Measurements from ENCODE around the gene OBSL1. TPM values are rescaled to one million over a fixed set of nuclear protein-coding genes. Genes with fewer than 3 reads are reported as not detected.

The OBSL1 gene
- total and polyA plus RNA-seq, 2 donors (not counting 3 experiments of a cell fraction or from before 2014, with no cell fraction given): 16.7 to 20.7 TPM

DNA sequence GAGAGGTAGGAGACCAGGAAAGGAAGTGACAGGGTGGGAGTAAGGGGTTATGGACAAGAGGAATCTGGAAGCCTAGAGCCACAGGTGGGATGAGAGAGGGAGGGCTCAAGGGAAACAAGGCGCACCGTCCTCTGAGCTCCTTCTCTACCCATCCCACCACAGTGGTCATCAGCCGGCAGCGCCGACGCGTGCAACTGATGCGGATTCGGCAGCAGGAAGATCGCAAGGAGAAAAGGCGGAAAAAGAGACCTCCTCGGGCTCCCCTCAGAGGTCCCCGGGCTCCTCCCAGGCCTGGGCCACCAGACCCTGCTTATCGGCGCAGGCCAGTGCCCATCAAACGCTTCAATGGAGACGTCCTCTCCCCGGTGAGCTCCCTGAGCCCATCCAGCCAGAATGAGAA, 22.3 kb downstream of the OBSL1 start:
- H2AFZ ChIP-seq (ENCODE audit: low read depth, low read length): no peak overlapping the region
- H3K9me3 ChIP-seq (replicated peaks; ENCODE audit: control insufficient read depth, insufficient read depth, low read length): no peaks in the 10 kb centered on the region
- no peaks in the 10 kb centered on the region for H4K20me1 ChIP-seq (replicated peaks; ENCODE audit: control insufficient read depth, extremely low read depth, insufficient read depth, low read length)
- BruUV-seq (replicated peaks): no TSS peak
- H3K4me1 ChIP-seq (ENCODE audit: control insufficient read depth, extremely low read depth, insufficient read depth, low read length): no peaks in the 10 kb centered on the region
- H3K27ac ChIP-seq (ENCODE audit: insufficient read depth, low read depth, low read length): no peak overlapping the region
- H3K4me2 ChIP-seq (ENCODE audit: insufficient read depth, low read length): no peak overlapping the region
- peaks cover 30 to 31% of the 10 kb centered on the region in 2 experiments for H3K27me3 ChIP-seq (ENCODE audit: control insufficient read depth in 2 of 2, insufficient read depth in 2 of 2, low read length in 2 of 2)
- dilution Hi-C loops (cut with MboI; ENCODE audit: extremely low pct_ligation_motif_present, low sequenced_read_pairs) (no loop called here), intact Hi-C loops (cut with micrococcal nuclease) (no loop called here)
- TF ChIP-seq POLR2AphosphoS5 (IDR thresholded peaks at IDR 0.05; ENCODE audit: insufficient read depth, low read depth, low read length) (no peak), GATA2 (IDR thresholded peaks at IDR 0.05; ENCODE audit: insufficient read depth, insufficient read length, low read depth, low read length) (no peak), MYC (IDR thresholded peaks at IDR 0.05; ENCODE audit: low read depth, low read length) (no peak)
- TF ChIP-seq, protein P1, sequence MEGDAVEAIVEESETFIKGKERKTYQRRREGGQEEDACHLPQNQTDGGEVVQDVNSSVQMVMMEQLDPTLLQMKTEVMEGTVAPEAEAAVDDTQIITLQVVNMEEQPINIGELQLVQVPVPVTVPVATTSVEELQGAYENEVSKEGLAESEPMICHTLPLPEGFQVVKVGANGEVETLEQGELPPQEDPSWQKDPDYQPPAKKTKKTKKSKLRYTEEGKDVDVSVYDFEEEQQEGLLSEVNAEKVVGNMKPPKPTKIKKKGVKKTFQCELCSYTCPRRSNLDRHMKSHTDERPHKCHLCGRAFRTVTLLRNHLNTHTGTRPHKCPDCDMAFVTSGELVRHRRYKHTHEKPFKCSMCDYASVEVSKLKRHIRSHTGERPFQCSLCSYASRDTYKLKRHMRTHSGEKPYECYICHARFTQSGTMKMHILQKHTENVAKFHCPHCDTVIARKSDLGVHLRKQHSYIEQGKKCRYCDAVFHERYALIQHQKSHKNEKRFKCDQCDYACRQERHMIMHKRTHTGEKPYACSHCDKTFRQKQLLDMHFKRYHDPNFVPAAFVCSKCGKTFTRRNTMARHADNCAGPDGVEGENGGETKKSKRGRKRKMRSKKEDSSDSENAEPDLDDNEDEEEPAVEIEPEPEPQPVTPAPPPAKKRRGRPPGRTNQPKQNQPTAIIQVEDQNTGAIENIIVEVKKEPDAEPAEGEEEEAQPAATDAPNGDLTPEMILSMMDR (IDR thresholded peaks at IDR 0.05; ENCODE audit: extremely low read depth in 1 of 2, insufficient read depth in 1 of 2, low read depth in 1 of 2, low read length in 2 of 2): no peak
- DNase-seq (ENCODE audit: low read depth, low spot score) (no peak), FAIRE-seq (no peak)
- POLR2A ChIA-PET: no interaction called here
- H3K4me3 ChIP-seq (replicated peaks in 1 of 3; ENCODE audit: insufficient read depth in 1 of 3, low read depth in 1 of 3, low read length in 3 of 3): no peak overlapping the region
- no peaks in the 10 kb centered on the region for H3K9me1 ChIP-seq (replicated peaks; ENCODE audit: control insufficient read depth, extremely low read depth, insufficient read depth, low read length)
- no peaks in the 10 kb centered on the region for H3K79me2 ChIP-seq (ENCODE audit: control insufficient read depth, insufficient read depth, low read length)
- no peaks in the 10 kb centered on the region for H3K36me3 ChIP-seq (ENCODE audit: control insufficient read depth in 2 of 2, extremely low read depth in 1 of 2, insufficient read depth in 2 of 2, low read length in 2 of 2)
- H3K9ac ChIP-seq (replicated peaks; ENCODE audit: extremely low read depth, insufficient read depth, low read length): no peak overlapping the region
- CTCF ChIA-PET: interaction anchor here (1.0 to 2.9 kb wide), 4 partner anchors 8 to 53 kb away, joined by 4 to 14 read pairs (median 4); a partner anchor contains a TSS

DNA sequence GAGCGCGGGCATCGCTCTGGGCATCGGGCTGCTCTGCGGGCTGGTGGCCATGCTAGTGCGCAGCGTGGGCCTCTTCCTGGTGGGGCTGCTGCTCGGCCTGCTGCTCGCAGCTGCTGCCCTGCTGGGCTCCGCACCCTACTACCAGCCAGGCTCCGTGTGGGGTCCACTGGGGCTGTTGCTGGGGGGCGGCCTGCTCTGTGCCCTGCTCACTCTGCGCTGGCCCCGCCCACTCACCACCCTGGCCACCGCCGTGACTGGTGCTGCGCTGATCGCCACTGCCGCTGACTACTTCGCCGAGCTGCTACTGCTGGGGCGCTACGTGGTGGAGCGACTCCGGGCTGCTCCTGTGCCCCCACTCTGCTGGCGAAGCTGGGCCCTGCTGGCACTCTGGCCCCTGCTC, 23.7 kb downstream of the OBSL1 start:
- no peaks in the 10 kb centered on the region for H3K36me3 ChIP-seq (ENCODE audit: control insufficient read depth in 2 of 2, extremely low read depth in 1 of 2, insufficient read depth in 2 of 2, low read length in 2 of 2)
- no peak overlapping the region for H3K4me2 ChIP-seq (ENCODE audit: insufficient read depth, low read length)
- H2AFZ ChIP-seq (ENCODE audit: low read depth, low read length): no peak overlapping the region
- no peak for FAIRE-seq
- no peak overlapping the region for H3K4me3 ChIP-seq (replicated peaks in 1 of 3; ENCODE audit: insufficient read depth in 1 of 3, low read depth in 1 of 3, low read length in 3 of 3)
- dilution Hi-C loops (cut with MboI; ENCODE audit: extremely low pct_ligation_motif_present, low sequenced_read_pairs): no loop called here
- peaks cover 7% of the 10 kb centered on the region for H3K4me1 ChIP-seq (ENCODE audit: control insufficient read depth, extremely low read depth, insufficient read depth, low read length)
- no peaks in the 10 kb centered on the region for H4K20me1 ChIP-seq (replicated peaks; ENCODE audit: control insufficient read depth, extremely low read depth, insufficient read depth, low read length)
- BruUV-seq (replicated peaks): no TSS peak
- H3K27me3 ChIP-seq (ENCODE audit: control insufficient read depth in 2 of 2, insufficient read depth in 2 of 2, low read length in 2 of 2): peaks cover 30% of the 10 kb centered on the region in 2 experiments
- ChIA-PET CTCF (interaction anchor here (2.9 kb wide), 1 partner anchor 13 kb away, joined by 14 read pairs; no protein-coding TSS in a partner anchor), POLR2A (no interaction called here)
- no peaks in the 10 kb centered on the region for H3K9me1 ChIP-seq (replicated peaks; ENCODE audit: control insufficient read depth, extremely low read depth, insufficient read depth, low read length)
- intact Hi-C loops (cut with micrococcal nuclease): no loop called here
- H3K27ac ChIP-seq (ENCODE audit: insufficient read depth, low read depth, low read length): no peak overlapping the region
- TF ChIP-seq FOS (IDR thresholded peaks at IDR 0.05; ENCODE audit: borderline replicate concordance, insufficient read depth, low read length) (no peak), EZH2 (IDR thresholded peaks at IDR 0.05; ENCODE audit: borderline replicate concordance, low read depth, low read length, severe bottlenecking) (no peak)
- DNase-seq (ENCODE audit: low read depth, low spot score): no peak
- H3K9ac ChIP-seq (replicated peaks; ENCODE audit: extremely low read depth, insufficient read depth, low read length): no peak overlapping the region
- no peaks in the 10 kb centered on the region for H3K9me3 ChIP-seq (replicated peaks; ENCODE audit: control insufficient read depth, insufficient read depth, low read length)
- H3K79me2 ChIP-seq (ENCODE audit: control insufficient read depth, insufficient read depth, low read length): no peaks in the 10 kb centered on the region

Data from endothelial cell of umbilical vein (primary cell).